Neural crest cell (in vitro differentiated cells): Measurements from ENCODE around the gene POM121C. TPM values are rescaled to one million over a fixed set of nuclear protein-coding genes. Genes with fewer than 3 reads are reported as not detected.
A peak's percentile ranks its signal among the peaks of the same experiment; 100 is the strongest.
"Not testable (repeated sequence)": the region's sequence is repeated elsewhere in the genome, so short reads cannot be mapped to it uniquely, and the experiment has no call there.

Experiments
- DNase-seq: peaks from one replicate; pipeline ENCODE4 v3.0.0; 2021; ENCODE audit warnings: low read depth, mixed read lengths, low spot score
- H3K27ac Mint-ChIP-seq: one replicate; pipeline ENCODE4 v1.8.0; 2021; ENCODE audit warnings: mild to moderate bottlenecking, mixed read lengths; ENCODE audit not compliant: unreplicated experiment
- H3K27me3 Mint-ChIP-seq: 2 replicates; pipeline ENCODE4 v1.8.0; 2021; ENCODE audit warnings: low read depth, mild to moderate bottlenecking, mixed read lengths
- H3K36me3 Mint-ChIP-seq: 2 replicates; pipeline ENCODE4 v1.8.0; 2021; ENCODE audit warnings: low read depth, mild to moderate bottlenecking, mixed read lengths
- H3K4me1 Mint-ChIP-seq: 2 replicates; pipeline ENCODE4 v1.8.0; 2021; ENCODE audit warnings: mixed read lengths
- H3K4me3 Mint-ChIP-seq: one replicate; pipeline ENCODE4 v1.8.0; 2021; ENCODE audit warnings: mild to moderate bottlenecking, mixed read lengths
- H3K9me3 Mint-ChIP-seq: 2 replicates; pipeline ENCODE4 v1.8.0; 2021; ENCODE audit warnings: mixed read lengths
- CTCF ChIP-seq: fragments of 200-600 bp; sonication (generic); conservative IDR thresholded peaks from 2 replicates; pipeline ENCODE4 v1.5.0; 2021; ENCODE audit warnings: antibody characterized with exemption, mild to moderate bottlenecking
- long read RNA-seq: library from polyadenylated mRNA; unstranded; transcript quantifications from one replicate; pipeline ENCODE4 v2.0.0, GENCODE V29; 2020
- total RNA-seq: library from RNA; stranded (reverse); gene quantifications from 2 replicates; pipeline ENCODE4 v1.2.1, GENCODE V29; 2021

Gene POM121C
- total RNA-seq, result 70.8 and 80.1 TPM in 2 replicates
- long read RNA-seq, full-length matches to known transcripts, result 1 of 10 reads
- long read RNA-seq, partial matches to known transcripts, result 7 of 10 reads
- long read RNA-seq, other reads (novel, unspliced or antisense), result 2 of 10 reads

- not testable (repeated sequence) for H3K4me1 Mint-ChIP-seq, H3K9me3 Mint-ChIP-seq, H3K36me3 Mint-ChIP-seq, H3K27me3 Mint-ChIP-seq
- peak within 1 kb of the TSS; percentile 95 for H3K27ac Mint-ChIP-seq
- peak; percentile 76 for DNase-seq
- peak within 1 kb of the TSS; percentile 95 for H3K4me3 Mint-ChIP-seq
These were observed at the start of gene POM121C for GRCh38 chr7:75485979-75486643. Gene POM121C, minus strand, starts transcription at chr7:75486299. Its CDS starts 44,803 bp downstream, at chr7:75441496.

GRCh38 chr7:75534727-75535307 lies 48.7 kb upstream of the POM121C start:
- H3K27ac Mint-ChIP-seq, result peak overlapping the region; percentile 50
- no peaks in the 10 kb centered on the region for H3K9me3 Mint-ChIP-seq
- no peak for DNase-seq
- peaks cover 10% of the 10 kb centered on the region for H3K36me3 Mint-ChIP-seq
- TF ChIP-seq CTCF, result no peak
- H3K27me3 Mint-ChIP-seq, result no peaks in the 10 kb centered on the region
- peaks cover 5% of the 10 kb centered on the region for H3K4me1 Mint-ChIP-seq
- no peak overlapping the region for H3K4me3 Mint-ChIP-seq

GRCh38 chr7:75533926-75534325 lies 47.8 kb upstream of the POM121C start:
- H3K9me3 Mint-ChIP-seq, result no peaks in the 10 kb centered on the region
- H3K4me3 Mint-ChIP-seq, result no peak overlapping the region
- no peak for TF ChIP-seq CTCF
- peaks cover 5% of the 10 kb centered on the region for H3K4me1 Mint-ChIP-seq
- H3K27ac Mint-ChIP-seq, result no peak overlapping the region
- DNase-seq, result no peak
- H3K27me3 Mint-ChIP-seq, result no peaks in the 10 kb centered on the region
- H3K36me3 Mint-ChIP-seq, result peaks cover 6% of the 10 kb centered on the region

GRCh38 chr7:75532639-75533038 lies 46.5 kb upstream of the POM121C start:
- TF ChIP-seq CTCF, result no peak
- no peaks in the 10 kb centered on the region for H3K9me3 Mint-ChIP-seq
- H3K4me3 Mint-ChIP-seq, result peak overlapping the region; percentile 41
- H3K4me1 Mint-ChIP-seq, result peaks cover 11% of the 10 kb centered on the region
- H3K27me3 Mint-ChIP-seq, result no peaks in the 10 kb centered on the region
- no peak overlapping the region for H3K27ac Mint-ChIP-seq
- no peak for DNase-seq
- H3K36me3 Mint-ChIP-seq, result peaks cover 2% of the 10 kb centered on the region

- Mint-ChIP-seq H3K4me3 (peak overlapping the region; percentile 58), H3K27ac (no peak overlapping the region), H3K9me3 (no peaks in the 10 kb centered on the region), H3K36me3 (peaks cover 2% of the 10 kb centered on the region), H3K4me1 (peaks cover 20% of the 10 kb centered on the region), H3K27me3 (no peaks in the 10 kb centered on the region)
- TF ChIP-seq CTCF, result no peak
- no peak for DNase-seq
These were observed 45.3 kb upstream of the POM121C start for GRCh38 chr7:75531359-75531821.

- H3K27me3 Mint-ChIP-seq, H3K9me3 Mint-ChIP-seq, DNase-seq: not testable (repeated sequence)
- Mint-ChIP-seq H3K36me3 (peaks cover 23% of the 10 kb centered on the region), H3K4me1 (peaks cover 28% of the 10 kb centered on the region), H3K4me3 (peak overlapping the region; percentile 93), H3K27ac (peak overlapping the region; percentile 31)
These were observed 41.2 kb upstream of the POM121C start for GRCh38 chr7:75527224-75527722.

GRCh38 chr7:75521727-75522126 lies 35.6 kb upstream of the POM121C start:
- H3K9me3 Mint-ChIP-seq, H3K27ac Mint-ChIP-seq, DNase-seq, H3K4me3 Mint-ChIP-seq, H3K27me3 Mint-ChIP-seq: not testable (repeated sequence)
- Mint-ChIP-seq H3K4me1 (peaks cover 11% of the 10 kb centered on the region), H3K36me3 (peaks cover 47% of the 10 kb centered on the region)

GRCh38 chr7:75518842-75519241 lies 32.7 kb upstream of the POM121C start:
- H3K4me3 Mint-ChIP-seq, H3K27me3 Mint-ChIP-seq, H3K27ac Mint-ChIP-seq, DNase-seq, H3K4me1 Mint-ChIP-seq, H3K9me3 Mint-ChIP-seq: not testable (repeated sequence)
- peaks cover 38% of the 10 kb centered on the region for H3K36me3 Mint-ChIP-seq

GRCh38 chr7:75509033-75509432 lies 22.9 kb upstream of the POM121C start:
- H3K9me3 Mint-ChIP-seq, H3K27me3 Mint-ChIP-seq, H3K4me1 Mint-ChIP-seq, H3K27ac Mint-ChIP-seq, H3K4me3 Mint-ChIP-seq, DNase-seq, H3K36me3 Mint-ChIP-seq: not testable (repeated sequence)
